GM12801 (cell line): ENCODE data around the gene WT1.

Source experiments
- CTCF ChIP-seq: IDR thresholded peaks from one replicate; pipeline ENCODE4 v1.5.1; 2011; ENCODE audit warnings: control low read depth; ENCODE audit not compliant: insufficient read length; ENCODE audit errors: extremely low read depth

The WT1 gene

DNA sequence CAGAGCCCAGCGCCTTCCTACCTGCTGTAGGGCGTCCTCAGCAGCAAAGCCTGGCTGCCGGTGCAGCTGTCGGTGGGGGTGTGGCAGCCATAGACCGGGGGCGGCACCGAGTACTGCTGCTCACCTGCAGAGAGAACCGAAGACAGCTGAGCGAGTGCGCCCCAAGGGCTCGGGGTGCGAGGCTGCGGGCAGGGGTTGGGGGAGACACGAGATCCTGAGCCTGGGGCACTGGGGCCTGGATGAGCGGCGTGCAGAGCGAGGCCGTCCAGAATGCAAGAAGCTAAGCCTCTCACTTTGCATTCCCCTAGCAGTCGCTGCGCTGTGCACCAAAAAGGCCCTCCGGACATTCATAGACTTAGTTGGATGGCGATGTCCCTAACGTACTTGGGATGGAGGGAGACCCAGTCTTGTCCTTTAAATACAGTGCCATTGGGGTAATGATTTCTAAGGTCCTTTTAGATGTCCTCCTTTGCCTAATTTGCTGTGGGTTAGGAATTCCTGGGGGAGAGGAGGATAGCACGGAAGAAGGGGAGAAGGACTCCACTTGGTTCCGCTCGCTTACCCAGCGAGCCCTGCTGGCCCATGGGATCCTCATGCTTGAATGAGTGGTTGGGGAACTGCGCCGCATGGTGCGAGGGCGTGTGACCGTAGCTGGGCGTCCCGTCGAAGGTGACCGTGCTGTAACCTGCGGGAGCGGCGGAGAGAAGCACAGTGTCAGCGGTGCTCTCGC, 7.2 kb downstream of the WT1 start:
- TF ChIP-seq CTCF, result no peak

- no peak for TF ChIP-seq CTCF
These were observed 7.8 kb downstream of the WT1 start for GRCh38 chr11:32427616-32427934.

DNA sequence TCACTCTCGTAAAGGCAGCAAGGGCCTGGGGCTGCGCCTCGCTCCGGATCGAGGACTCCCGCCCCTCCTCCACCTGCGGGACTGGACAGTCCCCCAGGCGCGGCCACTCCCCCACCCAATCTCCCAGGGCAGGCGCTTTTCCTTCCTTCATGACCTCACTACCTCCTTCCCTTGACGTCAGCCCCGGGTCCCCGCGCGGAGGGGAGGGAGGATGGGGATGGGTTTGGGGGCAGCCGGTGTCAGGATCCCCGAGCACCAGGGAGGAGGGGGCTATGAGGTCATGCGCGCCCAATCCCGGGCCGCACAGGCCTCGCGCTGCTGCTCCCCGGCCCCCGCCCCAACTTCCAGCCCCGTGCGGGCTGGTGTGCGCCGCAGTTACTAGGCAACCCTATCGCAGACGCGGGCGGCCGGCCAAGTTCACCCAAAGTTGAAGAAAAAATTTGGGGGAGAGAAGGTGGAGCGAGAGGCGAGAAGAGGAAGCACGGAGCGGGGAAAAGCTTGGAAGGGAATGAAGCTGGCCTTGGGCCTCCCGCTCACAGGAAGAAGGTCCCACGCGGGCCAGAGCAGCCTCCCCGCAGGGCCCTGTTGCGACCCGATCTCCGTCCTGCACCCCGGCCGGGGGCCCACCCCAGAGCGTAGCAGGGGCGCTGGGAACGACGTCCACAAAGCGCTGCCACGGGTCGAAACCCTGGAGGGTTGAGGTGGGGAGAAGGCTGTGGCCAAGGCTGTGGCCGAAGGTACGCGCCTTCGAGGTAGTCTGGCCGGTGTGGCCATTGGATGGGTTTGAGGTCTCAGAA, 8.3 kb downstream of the WT1 start:
- TF ChIP-seq CTCF, result no peak

DNA sequence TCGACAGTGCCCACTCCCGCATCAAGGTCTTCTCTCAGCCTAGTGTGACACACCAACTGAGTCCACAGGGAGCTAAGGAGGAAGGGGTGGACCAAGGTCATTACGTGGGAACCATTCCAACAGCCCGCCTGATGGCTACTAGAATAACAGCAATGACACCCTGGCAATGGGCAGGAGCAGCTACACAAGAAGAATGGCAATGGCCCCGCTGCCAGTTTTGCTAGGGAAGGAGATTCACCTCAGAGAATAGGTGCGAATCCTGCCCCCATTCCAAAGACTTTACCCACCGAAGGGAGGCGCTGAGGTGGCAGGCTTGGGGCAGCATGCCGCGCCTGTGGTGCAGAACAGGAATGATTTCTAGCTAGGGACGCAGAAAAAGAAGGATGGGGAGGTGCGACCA, 9.1 kb downstream of the WT1 start:
- TF ChIP-seq CTCF, result no peak

DNA sequence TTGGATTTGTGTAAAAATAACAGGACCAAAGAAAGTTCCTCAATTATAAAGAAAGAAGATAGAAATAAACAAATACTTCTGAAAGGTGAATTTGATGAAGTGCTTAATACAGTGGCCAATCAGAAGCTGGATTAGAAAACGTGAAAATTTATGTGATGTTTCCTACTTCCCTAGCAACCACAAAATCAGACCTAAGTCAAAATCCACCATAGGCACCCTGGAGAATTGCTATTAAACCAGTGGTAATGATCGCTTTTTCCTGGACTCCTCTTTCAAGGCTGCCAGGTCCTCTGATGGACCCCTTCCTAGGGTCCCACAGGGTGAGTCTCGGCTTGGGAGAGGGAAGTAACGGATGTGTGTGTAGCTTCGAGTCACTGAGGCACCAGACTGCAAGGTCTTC, 9.6 kb downstream of the WT1 start:
- TF ChIP-seq CTCF, result no peak

- TF ChIP-seq CTCF, result no peak
These were observed 12.8 kb downstream of the WT1 start for GRCh38 chr11:32422545-32422944.

- TF ChIP-seq CTCF, result no peak
These were observed 13.3 kb downstream of the WT1 start for GRCh38 chr11:32421992-32422391.
